NCI-H69 (cell line): ENCODE measurements around the gene GNA15.

ENCODE experiments used
- DNase-seq: peaks from one replicate; lab custom pipeline; 2025; lab: John Stamatoyannopoulos, UW

Gene GNA15

DNA sequence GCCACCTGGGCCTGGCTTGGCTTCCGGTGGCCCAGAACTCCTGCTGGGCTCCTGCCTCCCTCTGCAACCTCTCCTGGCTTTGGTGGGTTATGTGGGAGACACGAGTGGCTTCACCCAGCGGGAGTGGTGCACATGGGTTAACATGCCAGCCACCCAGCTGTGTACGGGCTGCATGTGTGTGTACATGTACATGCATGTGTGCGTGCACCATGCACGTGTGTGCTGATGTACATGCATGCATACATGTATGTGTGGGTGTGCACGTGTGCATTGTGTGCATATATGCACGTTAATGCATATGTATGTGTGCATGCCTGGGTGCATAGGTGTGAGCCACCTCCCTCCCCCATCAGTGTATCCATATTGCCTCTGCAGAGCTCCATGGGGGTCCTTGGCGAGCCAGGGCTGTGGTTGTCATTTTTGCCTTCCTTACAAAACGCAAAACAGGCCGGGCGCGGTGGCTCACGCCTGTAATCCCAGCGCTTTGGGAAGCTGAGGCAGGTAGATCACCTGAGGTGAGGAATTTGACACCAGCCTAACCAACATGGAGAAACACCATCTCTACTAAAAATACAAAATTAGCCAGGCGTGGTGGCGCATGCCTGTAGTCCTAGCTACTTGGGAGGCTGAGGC lies 29.2 kb upstream of the GNA15 start:
- DNase-seq, result no peak

- no peak for DNase-seq
Measured at GRCh38 chr19:3107658-3108057, 28.2 kb upstream of the GNA15 start.

GRCh38 chr19:3108775-3109174 lies 27.1 kb upstream of the GNA15 start:
- peak; percentile 79 for DNase-seq

- DNase-seq, result no peak
Measured at GRCh38 chr19:3109491-3109890, 26.3 kb upstream of the GNA15 start.

GRCh38 chr19:3110126-3110825 lies 25.6 kb upstream of the GNA15 start:
- no peak for DNase-seq

DNA sequence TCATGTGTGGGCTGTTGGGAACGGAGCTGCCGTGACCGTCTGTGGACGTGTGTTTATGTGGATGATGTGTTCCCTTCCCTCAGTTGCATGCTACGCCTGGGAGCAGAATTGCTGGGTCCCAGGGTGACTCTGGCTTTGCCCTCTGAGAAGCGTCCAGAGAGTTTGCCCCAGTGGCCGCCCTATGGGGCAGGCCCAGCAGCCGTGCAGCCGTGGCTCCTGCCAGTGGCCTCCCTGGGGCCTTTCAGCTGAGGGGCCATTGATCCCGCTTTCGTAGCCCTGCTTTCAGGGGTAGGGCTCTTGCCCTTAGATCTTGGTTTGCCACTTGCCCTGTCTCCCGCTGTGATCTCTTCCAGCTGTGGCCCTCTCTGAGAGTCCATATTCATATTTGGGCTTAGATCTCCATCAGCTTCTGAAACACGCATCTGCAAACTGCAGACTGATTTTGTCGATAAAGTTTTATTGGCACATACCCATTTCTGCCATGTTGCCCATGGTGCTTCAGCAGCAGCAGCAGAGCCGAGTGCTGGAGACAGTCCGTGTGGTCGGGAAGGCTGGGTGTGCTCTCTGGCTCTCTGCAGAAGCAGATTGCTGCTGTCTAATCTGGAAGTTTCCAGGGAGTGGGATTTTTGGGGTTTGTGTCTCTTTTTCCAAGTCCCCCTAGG lies 24.1 kb upstream of the GNA15 start:
- DNase-seq, result no peak

GRCh38 chr19:3112375-3113099 lies 23.3 kb upstream of the GNA15 start:
- no peak for DNase-seq

DNA sequence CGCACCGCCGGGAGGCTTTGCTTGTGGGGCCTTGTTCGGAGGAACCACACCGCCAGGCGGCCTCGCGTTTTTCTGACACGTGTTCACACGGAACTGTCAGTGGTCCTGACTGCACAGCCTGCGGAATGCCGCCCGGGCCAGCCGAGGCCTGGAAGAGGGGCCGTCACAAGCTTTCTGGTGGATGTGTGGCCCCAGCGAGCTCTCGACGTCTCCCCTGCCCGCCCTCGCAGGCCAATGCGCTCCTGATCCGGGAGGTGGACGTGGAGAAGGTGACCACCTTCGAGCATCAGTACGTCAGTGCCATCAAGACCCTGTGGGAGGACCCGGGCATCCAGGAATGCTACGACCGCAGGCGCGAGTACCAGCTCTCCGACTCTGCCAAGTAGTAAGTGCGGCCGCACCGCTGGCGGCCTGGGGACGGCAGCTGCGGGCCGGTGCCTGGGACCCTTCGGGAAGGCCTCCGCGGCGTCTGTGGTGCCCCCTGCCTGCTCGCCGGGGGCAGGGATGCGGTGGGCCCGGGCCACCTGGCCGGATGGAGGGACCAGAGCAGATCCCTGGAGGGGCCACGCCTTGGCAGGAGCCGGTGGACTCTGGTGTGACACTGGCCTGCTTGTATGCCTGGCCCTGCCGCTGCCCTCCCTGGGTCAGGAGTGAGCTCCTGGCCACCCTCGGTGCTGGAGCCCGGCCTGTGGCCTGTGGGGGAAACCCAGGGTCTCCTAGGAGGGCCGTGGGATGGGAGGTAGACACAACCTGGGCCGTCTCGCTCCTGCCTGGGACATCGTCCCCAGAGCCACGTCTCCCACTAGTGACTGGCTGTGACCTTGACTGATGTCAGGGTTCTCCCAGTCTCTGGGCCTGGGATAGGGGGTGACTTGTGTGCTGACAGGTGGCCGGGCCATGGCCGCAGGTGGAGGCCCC lies 22.5 kb upstream of the GNA15 start:
- DNase-seq, result no peak

- no peak for DNase-seq
Measured at GRCh38 chr19:3114018-3114726, 21.7 kb upstream of the GNA15 start.

- DNase-seq, result no peak
Measured at GRCh38 chr19:3114811-3115210, 21.0 kb upstream of the GNA15 start.

DNA sequence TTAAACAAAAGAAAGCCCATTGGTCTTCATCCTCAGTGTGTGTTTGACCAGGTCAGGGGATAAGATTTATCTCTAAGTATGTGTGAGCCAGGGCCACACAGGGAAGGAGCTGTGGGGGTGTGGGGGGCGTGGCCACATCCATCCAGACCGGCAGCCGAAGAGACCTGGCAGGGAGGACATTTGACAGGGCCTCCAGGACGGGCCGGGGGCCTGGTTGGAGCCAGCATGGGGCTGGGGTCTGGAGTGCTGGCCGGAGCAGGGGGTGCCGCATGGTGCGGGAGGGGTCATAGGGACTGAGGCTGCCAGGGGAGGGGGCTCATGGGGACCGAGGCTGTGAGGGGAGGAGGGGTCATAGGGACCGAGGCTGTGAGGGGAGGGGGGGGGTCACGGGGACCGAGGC lies 20.4 kb upstream of the GNA15 start:
- no peak for DNase-seq

GRCh38 chr19:3115916-3116602 lies 19.8 kb upstream of the GNA15 start:
- DNase-seq, result no peak

DNA sequence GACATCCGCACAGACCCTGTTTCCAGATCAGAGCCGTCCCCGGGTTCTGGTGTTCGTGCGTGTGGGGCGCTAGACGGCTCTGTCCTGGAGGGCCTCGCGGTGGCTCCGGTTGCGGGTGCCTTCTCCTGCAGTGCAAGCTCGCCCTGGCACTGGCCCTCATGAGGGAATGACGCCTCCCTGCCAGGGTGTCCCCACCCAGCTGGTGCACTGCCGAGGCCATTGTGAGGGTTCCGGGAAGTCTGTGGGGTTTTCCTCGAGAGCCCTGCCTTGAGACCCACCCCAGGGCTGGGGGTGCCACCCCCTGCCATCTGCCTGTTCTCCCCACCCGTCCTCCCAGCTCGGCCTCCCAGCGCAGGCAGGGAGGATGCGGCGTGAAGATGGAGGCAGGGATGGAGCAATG lies 19.2 kb upstream of the GNA15 start:
- no peak for DNase-seq

- DNase-seq, result no peak
Measured at GRCh38 chr19:3117716-3118115, 18.1 kb upstream of the GNA15 start.

DNA sequence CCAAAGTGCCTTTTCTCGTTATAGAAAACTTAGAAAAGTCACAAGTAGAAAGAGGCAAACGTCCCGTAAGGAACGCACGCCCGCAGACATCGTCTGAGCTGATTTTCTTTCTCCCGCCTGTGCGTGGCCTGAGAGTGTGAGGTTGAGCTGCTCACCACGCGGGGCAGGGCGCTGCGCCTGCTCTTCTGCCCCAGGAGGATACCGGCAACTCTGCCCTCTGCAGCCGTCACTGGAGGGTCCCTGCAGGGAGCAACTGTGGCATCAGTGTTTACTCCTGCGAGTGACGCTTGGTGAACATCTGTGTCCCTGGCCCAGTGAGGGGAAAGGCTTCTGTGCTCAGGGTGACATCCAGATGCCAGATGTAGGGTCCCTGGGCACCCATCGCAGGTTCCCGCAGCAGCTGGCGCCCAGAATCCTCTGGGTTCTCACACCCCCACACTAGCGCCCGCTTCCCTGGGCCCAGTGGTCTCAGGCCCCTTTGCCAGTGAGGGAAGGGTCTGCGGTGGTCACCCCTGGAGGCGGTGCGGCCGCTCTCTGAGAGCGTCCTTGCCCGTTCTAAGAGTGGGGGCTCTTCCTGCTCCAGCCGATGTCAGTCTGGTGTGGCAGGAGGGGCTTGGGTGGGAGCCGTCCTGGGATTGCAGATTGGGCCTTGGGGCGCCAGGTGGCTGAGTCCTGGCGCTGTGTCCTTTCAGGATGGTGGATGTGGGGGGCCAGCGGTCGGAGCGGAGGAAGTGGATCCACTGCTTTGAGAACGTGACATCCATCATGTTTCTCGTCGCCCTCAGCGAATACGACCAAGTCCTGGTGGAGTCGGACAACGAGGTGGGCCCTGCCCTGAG lies 17.4 kb upstream of the GNA15 start:
- DNase-seq, result no peak

GRCh38 chr19:3119071-3119595 lies 16.7 kb upstream of the GNA15 start:
- DNase-seq, result no peak

DNA sequence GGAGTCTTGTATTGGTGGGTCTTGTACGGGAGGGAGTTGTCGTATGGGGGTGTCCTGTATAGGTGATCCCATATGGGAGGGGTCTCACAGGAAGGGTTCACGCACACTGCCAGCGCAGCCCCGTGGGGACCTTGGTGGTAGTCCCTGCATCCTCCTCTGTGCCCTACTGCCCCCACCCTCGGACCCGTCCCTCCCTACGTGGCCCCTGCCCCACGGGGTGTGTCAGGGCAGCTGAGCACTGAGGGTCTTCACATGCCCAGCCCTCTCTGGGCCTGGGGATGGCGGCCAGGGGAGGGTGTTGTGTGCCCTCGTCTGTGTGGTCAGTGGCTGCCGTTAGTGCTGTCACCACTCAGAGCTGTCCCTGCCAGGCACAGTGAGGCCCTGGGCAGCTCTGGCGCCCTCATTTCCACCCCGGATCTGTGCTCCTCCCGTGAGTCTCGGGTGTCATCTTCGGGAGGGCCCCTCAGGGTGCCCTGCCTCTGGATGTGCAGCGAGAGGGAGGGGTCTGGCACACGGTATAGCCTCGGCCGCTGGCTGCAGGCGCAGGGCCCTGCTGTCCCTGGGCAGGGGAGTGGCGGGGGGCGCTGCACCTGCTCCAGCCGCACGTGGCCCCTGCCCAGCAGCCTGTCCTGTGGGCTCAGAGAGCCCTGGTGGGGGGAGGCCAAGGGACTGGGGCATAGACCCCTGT lies 16.0 kb upstream of the GNA15 start:
- no peak for DNase-seq

DNA sequence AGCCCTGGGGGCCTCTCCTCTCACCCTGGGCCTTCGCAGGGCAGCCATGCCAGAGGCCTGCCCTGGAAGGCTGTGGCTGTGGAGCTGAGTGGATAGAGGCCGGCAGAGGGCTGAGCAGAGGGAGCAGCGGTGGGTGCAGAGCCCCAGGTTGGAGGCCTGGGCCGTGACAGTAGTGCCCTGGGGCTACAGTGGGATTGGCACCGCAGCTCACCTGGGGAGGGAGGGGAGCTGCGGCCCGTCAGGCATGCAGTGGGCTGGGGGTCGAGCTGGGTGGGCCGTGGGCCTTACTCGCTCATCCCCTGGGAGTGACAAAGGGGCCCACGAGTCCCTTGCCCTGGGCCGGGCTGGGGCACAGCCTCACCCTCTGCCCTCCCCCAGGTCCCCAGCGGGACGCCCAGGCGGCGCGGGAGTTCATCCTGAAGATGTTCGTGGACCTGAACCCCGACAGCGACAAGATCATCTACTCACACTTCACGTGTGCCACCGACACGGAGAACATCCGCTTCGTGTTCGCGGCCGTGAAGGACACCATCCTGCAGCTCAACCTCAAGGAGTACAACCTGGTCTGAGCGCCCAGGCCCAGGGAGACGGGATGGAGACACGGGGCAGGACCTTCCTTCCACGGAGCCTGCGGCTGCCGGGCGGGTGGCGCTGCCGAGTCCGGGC lies 15.1 kb upstream of the GNA15 start:
- DNase-seq, result no peak
